ENCODE data around the gene CPEB4. TPM values are rescaled to one million over a fixed set of nuclear protein-coding genes. Genes with fewer than 3 reads are reported as not detected.

CPEB4 gene
- total and polyA plus RNA-seq, 9 of the 15 experiments (the other 6 are each of a cell fraction or from before 2014, with no cell fraction given), result 7.4 to 21.3 (median 12.4) TPM

DNA sequence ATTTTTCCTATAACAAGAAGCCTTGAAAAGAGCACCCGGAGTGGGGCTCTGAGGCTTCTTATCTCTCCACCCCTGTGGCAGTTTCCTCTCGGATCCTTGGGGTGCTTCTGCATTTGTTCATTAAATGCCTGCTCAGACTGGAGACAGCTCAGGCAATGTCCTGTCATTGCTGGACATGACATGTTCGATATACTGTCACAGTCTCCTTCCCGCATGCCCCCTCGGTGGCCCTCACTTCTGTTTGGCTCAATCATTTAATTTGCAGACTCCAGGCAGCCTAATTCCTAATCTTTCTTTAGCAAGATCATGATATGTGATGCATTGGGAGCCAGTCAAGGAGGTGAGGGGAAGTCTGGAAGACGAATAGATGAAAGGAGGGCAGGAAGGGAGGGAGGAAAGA is 37.5 kb upstream of the CPEB4 start (continued):
- TF ChIP-seq ZBTB5 (IDR thresholded peaks at IDR 0.05) (no peak), GATAD2A (IDR thresholded peaks at IDR 0.05) (peak; percentile 12; the same call in 1 of the 2 replicates), TCF3 (CRISPR knock-in tag; IDR thresholded peaks at IDR 0.05) (0 out of 2 replicates have a peak, but pooled peaks have one; percentile 53), MCM3 (IDR thresholded peaks at IDR 0.05) (no peak), RCOR1 (IDR thresholded peaks at IDR 0.05; ENCODE audit: borderline replicate concordance in 1 of 2, low read depth in 2 of 2, low read length in 2 of 2) (no peak; a peak in 1 of 4 replicates), ETV5 (CRISPR knock-in tag; IDR thresholded peaks at IDR 0.05; ENCODE audit: low read depth) (no peak), MIER1 (IDR thresholded peaks at IDR 0.05; ENCODE audit: low read depth) (no peak), BCLAF1 (IDR thresholded peaks at IDR 0.05; ENCODE audit: borderline replicate concordance in 1 of 2, control insufficient read depth in 1 of 2, low read depth in 2 of 2, low read length in 1 of 2) (no peak), EHMT2 (IDR thresholded peaks at IDR 0.05) (no peak), ZNF239 (CRISPR knock-in tag; IDR thresholded peaks at IDR 0.05) (no peak), FOSL1 (tag; conservative IDR thresholded peaks at IDR 0.05) (0 out of 2 replicates have a peak, but pooled peaks have one; percentile 20), GATA2 (CRISPR knock-in tag; IDR thresholded peaks at IDR 0.05) (0 out of 2 replicates have a peak, but pooled peaks have one; percentile 41)
- TF ChIP-seq, protein P1, sequence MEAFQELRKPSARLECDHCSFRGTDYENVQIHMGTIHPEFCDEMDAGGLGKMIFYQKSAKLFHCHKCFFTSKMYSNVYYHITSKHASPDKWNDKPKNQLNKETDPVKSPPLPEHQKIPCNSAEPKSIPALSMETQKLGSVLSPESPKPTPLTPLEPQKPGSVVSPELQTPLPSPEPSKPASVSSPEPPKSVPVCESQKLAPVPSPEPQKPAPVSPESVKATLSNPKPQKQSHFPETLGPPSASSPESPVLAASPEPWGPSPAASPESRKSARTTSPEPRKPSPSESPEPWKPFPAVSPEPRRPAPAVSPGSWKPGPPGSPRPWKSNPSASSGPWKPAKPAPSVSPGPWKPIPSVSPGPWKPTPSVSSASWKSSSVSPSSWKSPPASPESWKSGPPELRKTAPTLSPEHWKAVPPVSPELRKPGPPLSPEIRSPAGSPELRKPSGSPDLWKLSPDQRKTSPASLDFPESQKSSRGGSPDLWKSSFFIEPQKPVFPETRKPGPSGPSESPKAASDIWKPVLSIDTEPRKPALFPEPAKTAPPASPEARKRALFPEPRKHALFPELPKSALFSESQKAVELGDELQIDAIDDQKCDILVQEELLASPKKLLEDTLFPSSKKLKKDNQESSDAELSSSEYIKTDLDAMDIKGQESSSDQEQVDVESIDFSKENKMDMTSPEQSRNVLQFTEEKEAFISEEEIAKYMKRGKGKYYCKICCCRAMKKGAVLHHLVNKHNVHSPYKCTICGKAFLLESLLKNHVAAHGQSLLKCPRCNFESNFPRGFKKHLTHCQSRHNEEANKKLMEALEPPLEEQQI (IDR thresholded peaks at IDR 0.05), result no peak
